HG02571 (cell line): Measurements from ENCODE around the gene KIF22.
"Not testable (repeated sequence)": the region's sequence is repeated elsewhere in the genome, so short reads cannot be mapped to it uniquely, and the experiment has no call there.

Source experiments
- ATAC-seq: cut with Tn5 transposase; IDR thresholded peaks from one replicate; pipeline ENCODE4 v1.9.1; 2021; ENCODE audit warnings: mild to moderate bottlenecking, moderate library complexity; ENCODE audit not compliant: unreplicated experiment

The KIF22 gene

GRCh38 chr16:29790183-29790948, at the start of gene KIF22:
TSS of gene KIF22 (plus strand) at chr16:29790751. CDS start at chr16:29790760, 9 bp downstream.
- ATAC-seq, result peak; percentile 93

- ATAC-seq, result no peak
These were observed 47.8 kb upstream of the KIF22 start for GRCh38 chr16:29742683-29743275.

- ATAC-seq, result no peak
These were observed 47.1 kb upstream of the KIF22 start for GRCh38 chr16:29743475-29743826.

GRCh38 chr16:29743827-29744531, 46.6 kb upstream of the KIF22 start:
- ATAC-seq, result no peak

GRCh38 chr16:29744541-29745101, 45.9 kb upstream of the KIF22 start:
- ATAC-seq, result no peak

- peak; percentile 41 for ATAC-seq
These were observed 45.3 kb upstream of the KIF22 start for GRCh38 chr16:29745121-29745852.

GRCh38 chr16:29745853-29746345, 44.7 kb upstream of the KIF22 start, which contains the start of gene C16orf54:
TSS of gene C16orf54 (minus strand) at chr16:29745990. CDS start at chr16:29744951, 1,039 bp downstream.
- peak; percentile 84 for ATAC-seq

- not testable (repeated sequence) for ATAC-seq
These were observed 44.0 kb upstream of the KIF22 start for GRCh38 chr16:29746518-29746917.

GRCh38 chr16:29747947-29748759, 42.4 kb upstream of the KIF22 start:
- no peak for ATAC-seq

GRCh38 chr16:29748760-29749149, 41.8 kb upstream of the KIF22 start:
- ATAC-seq, result not testable (repeated sequence)

- ATAC-seq, result no peak
These were observed 37.0 kb upstream of the KIF22 start for GRCh38 chr16:29753516-29753915.

GRCh38 chr16:29756654-29757053, 33.9 kb upstream of the KIF22 start:
- ATAC-seq, result no peak

- not testable (repeated sequence) for ATAC-seq
These were observed 33.5 kb upstream of the KIF22 start for GRCh38 chr16:29757086-29757485.

GRCh38 chr16:29757950-29758466, 32.5 kb upstream of the KIF22 start:
- no peak for ATAC-seq

- no peak for ATAC-seq
These were observed 29.8 kb upstream of the KIF22 start for GRCh38 chr16:29760567-29761279.

GRCh38 chr16:29761280-29761651, 29.3 kb upstream of the KIF22 start:
- not testable (repeated sequence) for ATAC-seq

GRCh38 chr16:29761882-29762281, 28.7 kb upstream of the KIF22 start:
- ATAC-seq, result no peak

- ATAC-seq, result no peak
These were observed 27.2 kb upstream of the KIF22 start for GRCh38 chr16:29763326-29763725.
